Caco-2 (cell line): Measurements from ENCODE around the gene USH2A. TPM values are rescaled to one million over a fixed set of nuclear protein-coding genes. Genes with fewer than 3 reads are reported as not detected.

ENCODE experiments used
- BruUV-seq: library from RNA; stranded (reverse); fragments of 400-500 nt; replicated peaks from 2 replicates; lab custom pipeline; 2021; lab: Mats Ljungman, UMichigan
- CTCF ChIA-PET: fragments of 300-600 bp; sonication (Branson Sonifier 250); formaldehyde crosslinking; loops from one replicate; lab custom pipeline; 2022; ENCODE audit warnings: antibody characterized with exemption; lab: Charles Lee
- POLR2A ChIA-PET: fragments of 300-600 bp; sonication (Branson Sonifier 250); formaldehyde crosslinking; loops from one replicate; lab custom pipeline; 2022; ENCODE audit warnings: antibody characterized with exemption; lab: Charles Lee
- DNase-seq, 2 experiments: peaks; one replicate each; pipeline versions ENCODE4 v3.0.0 to v3.0.0-alpha.2; 2020 to 2022
- H3K27me3 ChIP-seq: replicated peaks from 2 replicates; pipeline ENCODE4 v1.6.0; 2011; ENCODE audit warnings: low read length; ENCODE audit not compliant: control insufficient read depth, insufficient read depth
- H3K36me3 ChIP-seq: 2 replicates; pipeline ENCODE4 v1.5.1; 2011; ENCODE audit warnings: low read length; ENCODE audit not compliant: control insufficient read depth, insufficient read depth
- H3K4me1 ChIP-seq: fragments of 250-450 bp; sonication (Bioruptor Pico); 2 replicates; pipeline ENCODE4 v1.5.1; 2020; ENCODE audit warnings: mild to moderate bottlenecking
- H3K4me3 ChIP-seq: 2 replicates; pipeline ENCODE4 v1.5.1; 2011; ENCODE audit warnings: low read depth, mild to moderate bottlenecking, control low read depth, low read length
- H3K9me3 ChIP-seq: fragments of 250-450 bp; sonication (Bioruptor Pico); 2 replicates; pipeline ENCODE4 v1.5.1; 2020; ENCODE audit warnings: mild to moderate bottlenecking, moderate library complexity
- H3K27ac Mint-ChIP-seq: one replicate; pipeline ENCODE4 v1.8.0; 2022; ENCODE audit warnings: mixed read lengths; ENCODE audit not compliant: unreplicated experiment
- H3K27me3 Mint-ChIP-seq: one replicate; pipeline ENCODE4 v1.8.0; 2022; ENCODE audit warnings: mixed read lengths; ENCODE audit not compliant: insufficient read depth, unreplicated experiment
- H3K36me3 Mint-ChIP-seq: one replicate; pipeline ENCODE4 v1.8.0; 2022; ENCODE audit warnings: mild to moderate bottlenecking, mixed read lengths; ENCODE audit not compliant: insufficient read depth, unreplicated experiment
- H3K4me1 Mint-ChIP-seq: one replicate; pipeline ENCODE4 v1.8.0; 2022; ENCODE audit warnings: low read depth, mixed read lengths; ENCODE audit not compliant: unreplicated experiment
- H3K4me3 Mint-ChIP-seq: one replicate; pipeline ENCODE4 v1.8.0; 2022; ENCODE audit warnings: mild to moderate bottlenecking, moderate library complexity, mixed read lengths; ENCODE audit not compliant: unreplicated experiment
- H3K9me3 Mint-ChIP-seq: one replicate; pipeline ENCODE4 v1.8.0; 2022; ENCODE audit warnings: mixed read lengths; ENCODE audit not compliant: unreplicated experiment
- CTCF ChIP-seq, 2 experiments: fragments of 200-600 bp in 1 of 2; IDR thresholded peaks; 1 replicate in 1 of 2; 2 replicates in 1 of 2; pipeline versions ENCODE4 v1.5.1 to v1.8.0; 2011 to 2022; ENCODE audit warnings: antibody characterized with exemption in 1 of 2, control low read depth in 1 of 2, inconsistent platforms in 1 of 2, low read depth in 1 of 2, low read length in 1 of 2, mild to moderate bottlenecking in 1 of 2, moderate library complexity in 1 of 2; ENCODE audit not compliant: insufficient read depth in 1 of 2, severe bottlenecking in 1 of 2, unreplicated experiment in 1 of 2
- intact Hi-C: fragments of 100-400 bp; cut with micrococcal nuclease; formaldehyde crosslinking; loops from one replicate; pipeline ENCODE4 v1.10.0; 2022; ENCODE audit not compliant: unreplicated experiment
- total RNA-seq: library from RNA; stranded (reverse); gene quantifications from 2 replicates; pipeline ENCODE4 v1.2.3, GENCODE V29; 2022

USH2A gene
- total RNA-seq, 1 experiment from 2014 or later: 0.11 TPM

GRCh38 chr1:215600258-215600792, 822.9 kb downstream of the USH2A start:
- CTCF ChIA-PET: no interaction called here
- H3K4me3 ChIP-seq: no peak overlapping the region
- TF ChIP-seq CTCF (IDR thresholded peaks at IDR 0.05; ENCODE audit: insufficient read depth in 1 of 2, low read depth in 1 of 2, low read length in 1 of 2, severe bottlenecking in 1 of 2, unreplicated experiment in 1 of 2): no peak
- no TSS peak for BruUV-seq
- H3K27me3 ChIP-seq: no peaks in the 10 kb centered on the region
- peaks cover 48% of the 10 kb centered on the region for H3K36me3 Mint-ChIP-seq
- no peak for DNase-seq
- H3K27me3 Mint-ChIP-seq: no peaks in the 10 kb centered on the region
- peaks cover 35% of the 10 kb centered on the region for H3K4me1 ChIP-seq
- H3K36me3 ChIP-seq: no peaks in the 10 kb centered on the region
- intact Hi-C loops: no loop called here
- H3K9me3 ChIP-seq: no peaks in the 10 kb centered on the region
- H3K4me1 Mint-ChIP-seq: peaks cover 38% of the 10 kb centered on the region
- H3K27ac Mint-ChIP-seq: peak overlapping the region; percentile 27
- peaks cover 10% of the 10 kb centered on the region for H3K9me3 Mint-ChIP-seq
- no peak overlapping the region for H3K4me3 Mint-ChIP-seq
- POLR2A ChIA-PET: no interaction called here

- H3K27ac Mint-ChIP-seq: no peak overlapping the region
- Histone ChIP-seq H3K4me1 (peaks cover 36% of the 10 kb centered on the region), H3K27me3 (no peaks in the 10 kb centered on the region), H3K4me3 (no peak overlapping the region), H3K9me3 (no peaks in the 10 kb centered on the region), H3K36me3 (no peaks in the 10 kb centered on the region)
- H3K4me3 Mint-ChIP-seq: no peak overlapping the region
- no peaks in the 10 kb centered on the region for H3K27me3 Mint-ChIP-seq
- H3K4me1 Mint-ChIP-seq: peaks cover 44% of the 10 kb centered on the region
- peaks cover 10% of the 10 kb centered on the region for H3K9me3 Mint-ChIP-seq
- H3K36me3 Mint-ChIP-seq: peaks cover 51% of the 10 kb centered on the region
- BruUV-seq: no TSS peak
- POLR2A ChIA-PET: no interaction called here
- no peak for DNase-seq
- CTCF ChIA-PET: no interaction called here
- TF ChIP-seq CTCF (IDR thresholded peaks at IDR 0.05; ENCODE audit: insufficient read depth in 1 of 2, low read depth in 1 of 2, low read length in 1 of 2, severe bottlenecking in 1 of 2, unreplicated experiment in 1 of 2): no peak
- intact Hi-C loops: loop anchor here (2.0 kb wide), 1 partner anchor 33 kb away; the partner anchor contains the start of gene KCTD3
Measured at GRCh38 chr1:215599418-215600074, 823.7 kb downstream of the USH2A start.

- Mint-ChIP-seq H3K36me3 (peaks cover 42% of the 10 kb centered on the region), H3K4me3 (no peak overlapping the region), H3K9me3 (peaks cover 10% of the 10 kb centered on the region), H3K4me1 (peaks cover 49% of the 10 kb centered on the region), H3K27me3 (no peaks in the 10 kb centered on the region), H3K27ac (no peak overlapping the region)
- no peaks in the 10 kb centered on the region for H3K9me3 ChIP-seq
- BruUV-seq: no TSS peak
- intact Hi-C loops: loop anchor here (2.0 kb wide), 1 partner anchor 31 kb away; the partner anchor contains the start of gene KCTD3
- no peak for TF ChIP-seq CTCF (IDR thresholded peaks at IDR 0.05; ENCODE audit: insufficient read depth in 1 of 2, low read depth in 1 of 2, low read length in 1 of 2, severe bottlenecking in 1 of 2, unreplicated experiment in 1 of 2)
- peaks cover 32% of the 10 kb centered on the region for H3K4me1 ChIP-seq
- H3K36me3 ChIP-seq: no peaks in the 10 kb centered on the region
- no peaks in the 10 kb centered on the region for H3K27me3 ChIP-seq
- DNase-seq: no peak
- CTCF ChIA-PET: no interaction called here
- no peak overlapping the region for H3K4me3 ChIP-seq
- POLR2A ChIA-PET: no interaction called here
Measured at GRCh38 chr1:215597961-215598360, 825.3 kb downstream of the USH2A start.
